ENCODE measurements around the gene MSGN1.

Gene MSGN1

DNA sequence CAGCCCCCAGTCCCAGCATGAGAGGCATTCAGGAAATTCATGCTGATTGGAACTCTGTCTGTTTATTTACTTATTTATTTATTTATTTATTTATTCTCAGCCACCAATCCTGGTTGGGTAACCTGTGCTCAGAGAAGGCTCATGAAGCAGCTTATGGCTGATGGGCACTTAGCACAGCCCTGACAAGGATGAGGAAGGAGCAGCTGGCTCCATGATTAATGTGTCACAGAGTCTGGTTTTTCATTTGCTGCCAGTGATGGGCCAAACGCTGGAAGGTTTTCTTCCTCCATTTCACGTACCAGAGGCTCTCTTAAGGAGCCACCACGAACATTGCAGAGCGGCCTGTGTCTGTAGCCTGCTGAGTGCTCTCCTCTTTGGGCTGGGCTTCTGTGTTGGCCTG, 33.9 kb downstream of the MSGN1 start:
- DNase-seq (ENCODE audit: low read depth): no peak

DNA sequence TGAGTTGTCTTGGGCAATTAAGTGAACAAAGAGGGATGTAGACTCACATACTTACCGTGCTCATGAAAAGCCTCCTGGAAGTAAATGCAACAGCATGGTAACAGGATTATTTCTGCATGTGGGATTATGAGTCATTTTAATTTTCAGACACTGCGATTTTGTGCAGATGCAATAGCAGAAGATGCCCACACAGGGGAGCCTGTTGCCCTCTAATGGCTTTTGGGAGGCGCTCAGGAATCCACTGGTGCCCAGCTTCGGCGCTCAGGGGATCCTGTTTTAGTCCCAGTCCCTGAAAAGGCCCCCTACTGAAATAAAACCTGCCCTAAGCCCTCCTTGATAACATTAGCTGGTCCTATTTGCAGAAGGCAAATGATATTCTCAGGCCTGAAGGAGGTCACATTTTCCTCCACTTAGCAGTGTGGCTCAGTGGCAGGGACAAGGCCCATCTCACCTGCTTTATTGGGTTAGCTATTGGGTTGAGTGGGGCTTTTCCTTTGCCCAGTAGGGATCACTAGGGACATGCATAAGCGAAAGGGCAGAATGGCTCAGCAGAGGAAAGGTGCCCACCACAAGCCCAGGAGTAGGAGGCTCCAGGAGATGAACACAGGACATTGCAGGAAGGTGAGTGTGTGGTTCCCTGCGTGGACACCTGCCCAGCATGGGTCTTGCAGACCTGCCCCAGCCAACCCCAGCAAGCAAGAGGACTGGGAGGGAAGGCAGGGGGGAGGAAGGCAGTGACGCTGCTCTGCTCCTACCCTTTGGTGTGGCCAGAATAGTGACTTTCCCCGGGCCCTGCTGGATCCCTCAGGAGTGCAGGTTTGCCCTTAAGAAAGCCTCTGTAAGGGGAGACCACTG, 35.7 kb downstream of the MSGN1 start:
- no peak for DNase-seq (ENCODE audit: low read depth)

DNA sequence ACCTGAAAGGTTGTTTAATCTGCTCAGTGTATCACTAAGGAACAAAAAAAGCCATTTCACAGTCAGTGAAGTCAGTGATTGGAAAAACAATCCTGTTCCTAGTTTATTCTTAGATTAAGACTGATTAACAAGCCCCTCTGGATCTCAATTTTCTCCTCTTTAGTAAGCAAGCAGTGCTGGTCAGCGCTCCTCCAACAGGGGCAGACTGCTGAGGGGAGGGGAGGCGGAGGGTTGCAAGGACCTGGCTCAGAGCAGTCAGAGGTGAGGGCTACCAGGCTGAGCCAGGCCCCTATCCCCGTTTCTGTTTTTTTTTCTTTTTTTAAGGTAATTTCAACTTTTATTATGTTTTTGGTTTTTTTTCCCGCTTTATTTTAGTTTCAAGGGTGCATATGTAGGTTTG, 37.5 kb downstream of the MSGN1 start:
- DNase-seq (ENCODE audit: low read depth): no peak

DNA sequence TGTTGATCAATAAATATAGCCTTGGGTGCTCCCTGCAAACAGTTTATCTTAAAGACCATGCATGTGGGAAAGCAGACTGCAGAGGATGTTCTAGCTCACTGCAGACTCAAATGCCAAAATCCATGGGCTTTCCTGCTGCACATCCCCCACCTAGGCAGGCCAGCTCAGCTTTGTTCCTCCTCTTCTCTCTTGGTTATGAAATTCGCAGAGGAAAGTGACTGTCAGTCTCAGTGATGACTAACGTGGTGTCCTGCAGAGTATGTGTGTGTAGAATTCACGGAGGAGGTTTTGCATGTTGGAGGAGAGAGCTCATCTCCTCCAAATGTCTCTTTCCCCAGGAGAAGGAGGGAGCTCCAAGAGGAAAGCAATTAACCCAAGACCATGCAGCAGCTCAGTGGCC, 40.8 kb downstream of the MSGN1 start:
- DNase-seq (ENCODE audit: low read depth): no peak

DNA sequence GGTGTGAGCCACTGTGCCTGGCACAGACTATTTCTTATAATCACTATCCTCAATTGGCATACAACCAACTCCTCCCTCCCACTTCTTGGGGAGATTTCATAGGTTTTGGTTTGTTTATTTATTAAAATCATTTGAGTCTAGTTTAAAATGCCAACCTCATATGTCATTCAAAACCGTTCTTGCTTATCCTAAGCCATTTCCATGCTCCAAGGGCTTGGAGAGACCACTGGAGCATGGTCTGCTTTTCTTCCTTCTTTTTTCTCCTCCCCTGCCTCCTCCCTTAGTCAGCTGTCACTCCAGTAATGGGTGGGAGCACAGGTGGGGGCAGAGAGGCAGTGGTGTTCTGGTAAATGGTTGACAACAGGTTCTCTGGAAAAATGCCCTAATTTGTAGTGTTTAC, 41.8 kb downstream of the MSGN1 start:
- no peak for DNase-seq (ENCODE audit: low read depth)

DNA sequence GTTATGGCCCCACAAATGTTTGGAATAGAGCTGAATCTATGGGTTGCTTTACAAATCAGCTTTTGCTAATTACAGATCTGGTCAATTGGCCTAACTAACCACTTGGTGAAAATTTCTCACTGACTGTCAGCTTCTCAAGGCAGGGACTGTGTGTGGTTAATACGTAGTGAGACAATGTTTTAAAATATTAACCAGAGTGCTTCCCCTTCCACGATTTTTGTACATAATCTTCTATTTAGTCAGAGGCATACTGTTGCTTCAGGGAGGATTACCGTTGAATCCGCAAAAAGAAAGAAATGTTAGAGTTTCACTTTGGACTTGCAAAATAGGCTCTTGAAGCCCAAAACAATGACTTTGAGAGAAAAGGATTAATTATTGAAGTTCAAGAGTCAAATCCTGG, 47.3 kb downstream of the MSGN1 start:
- DNase-seq (ENCODE audit: low read depth): no peak

DNA sequence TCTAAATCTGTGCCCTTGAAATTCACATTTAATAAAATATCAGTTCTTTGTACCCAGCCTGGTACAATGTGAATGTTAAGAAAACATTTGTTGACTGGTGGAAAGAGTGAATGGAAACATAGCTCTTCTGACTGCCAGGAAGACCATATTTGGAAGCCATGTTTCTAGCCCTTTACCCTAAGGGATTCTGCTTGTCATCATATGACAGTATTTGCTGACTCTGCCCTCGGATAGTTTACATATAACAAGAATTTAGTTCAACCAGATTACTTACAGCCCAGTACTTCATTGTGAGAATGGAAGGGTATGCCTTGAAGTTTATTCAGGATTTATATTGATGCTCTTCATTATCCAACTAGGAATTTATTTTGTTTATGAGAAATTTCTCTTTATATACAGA, 48.4 kb downstream of the MSGN1 start:
- DNase-seq (ENCODE audit: low read depth): no peak

DNA sequence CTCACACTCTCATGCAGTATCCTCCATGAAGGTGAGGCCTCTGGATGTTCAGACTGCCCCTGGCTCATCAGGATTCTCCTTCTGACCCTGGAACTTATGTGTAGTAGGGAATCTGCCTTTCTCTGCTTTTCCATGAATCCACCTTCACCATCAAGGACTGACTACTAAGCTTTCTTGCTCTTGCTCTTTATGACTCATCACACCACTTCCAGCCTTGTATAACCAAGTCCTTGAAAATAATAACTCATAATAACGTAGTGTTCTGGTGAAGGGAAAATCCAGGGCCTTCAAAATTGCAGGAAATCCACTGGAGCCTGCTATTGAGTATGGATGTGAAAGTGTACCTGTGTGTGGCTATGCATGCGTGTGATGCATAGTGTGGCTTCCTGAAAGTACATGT, 50.9 kb downstream of the MSGN1 start:
- no peak for DNase-seq (ENCODE audit: low read depth)
